HepG2 (cell line): Measurements from ENCODE around the gene TMEM45A. TPM values are rescaled to one million over a fixed set of nuclear protein-coding genes. Genes with fewer than 3 reads are reported as not detected.

Experiments
- AGO1 ChIP-seq: fragments of 200-400 bp; formaldehyde crosslinking; IDR thresholded peaks from 2 replicates; pipeline ENCODE4 v1.6.1; 2017; ENCODE audit warnings: mild to moderate bottlenecking, low read depth, low read length, moderate library complexity; ENCODE audit not compliant: poor library complexity, severe bottlenecking
- HHEX ChIP-seq: IDR thresholded peaks from 2 replicates; pipeline ENCODE4 v1.6.1; 2016; ENCODE audit warnings: control low read depth
- JUNB ChIP-seq: sonication (generic); formaldehyde crosslinking; IDR thresholded peaks from 2 replicates; pipeline ENCODE4 v1.8.0; 2022; ENCODE audit warnings: missing genetic modification reagents, mild to moderate bottlenecking, borderline replicate concordance
- MED8 ChIP-seq: sonication (generic); formaldehyde crosslinking; IDR thresholded peaks from 2 replicates; pipeline ENCODE4 v1.8.1; 2023; ENCODE audit warnings: mild to moderate bottlenecking, missing genetic modification reagents; ENCODE audit not compliant: insufficient replicate concordance
- NCOA1 ChIP-seq: sonication (generic); formaldehyde crosslinking; IDR thresholded peaks from 2 replicates; pipeline ENCODE4 v1.9.0; 2021; ENCODE audit warnings: missing genetic modification reagents
- RAD21 ChIP-seq: fragments of 450-650 bp; formaldehyde crosslinking; IDR thresholded peaks from 2 replicates; pipeline ENCODE4 v1.5.0; 2020; ENCODE audit warnings: mild to moderate bottlenecking
- STAG1 ChIP-seq: sonication (generic); formaldehyde crosslinking; IDR thresholded peaks from 2 replicates; pipeline ENCODE4 v1.4.0; 2020; ENCODE audit warnings: missing genetic modification reagents
- XBP1 ChIP-seq: sonication (generic); formaldehyde crosslinking; IDR thresholded peaks from 2 replicates; pipeline ENCODE4 v1.5.0; 2020; ENCODE audit warnings: missing genetic modification reagents
- XRCC5 ChIP-seq: fragments of 200-400 bp; formaldehyde crosslinking; optimal IDR thresholded peaks from 2 replicates; pipeline ENCODE3; 2017; ENCODE audit warnings: mild to moderate bottlenecking, low read length
- ZFP36L1 ChIP-seq: sonication (generic); formaldehyde crosslinking; IDR thresholded peaks from 2 replicates; pipeline ENCODE4 v1.8.0; 2022; ENCODE audit warnings: mild to moderate bottlenecking, missing genetic modification reagents, moderate library complexity
- ZFY ChIP-seq: sonication (generic); formaldehyde crosslinking; IDR thresholded peaks from 2 replicates; pipeline ENCODE4 v1.4.0; 2020; ENCODE audit warnings: missing genetic modification reagents
- ZNF33B ChIP-seq: sonication (generic); formaldehyde crosslinking; IDR thresholded peaks from 2 replicates; pipeline ENCODE4 v1.5.1; 2020; ENCODE audit warnings: mild to moderate bottlenecking, missing genetic modification reagents
- ZNF446 ChIP-seq: sonication (generic); formaldehyde crosslinking; IDR thresholded peaks from 2 replicates; pipeline ENCODE4 v1.5.0; 2020; ENCODE audit warnings: mild to moderate bottlenecking, missing genetic modification reagents
- ZNF563 ChIP-seq: sonication (generic); formaldehyde crosslinking; IDR thresholded peaks from 2 replicates; pipeline ENCODE4 v1.8.0; 2022; ENCODE audit warnings: mild to moderate bottlenecking, moderate library complexity, missing genetic modification reagents
- ZNF564 ChIP-seq: sonication (generic); formaldehyde crosslinking; IDR thresholded peaks from 2 replicates; pipeline ENCODE4 v1.8.1; 2023; ENCODE audit warnings: mild to moderate bottlenecking, missing genetic modification reagents
- ZNF614 ChIP-seq: IDR thresholded peaks from 2 replicates; pipeline ENCODE4 v1.6.1; 2018; ENCODE audit warnings: missing biosample characterization, missing genetic modification reagents, inconsistent platforms, borderline replicate concordance
- ZNF816 ChIP-seq: sonication (generic); formaldehyde crosslinking; IDR thresholded peaks from 2 replicates; pipeline ENCODE4 v1.8.0; 2022; ENCODE audit warnings: missing genetic modification reagents, mild to moderate bottlenecking, borderline replicate concordance
- polyA plus RNA-seq, 8 experiments: library from polyadenylated mRNA; depleted of rRNA in 3 of 8; stranded (reverse) in 7 of 8; unstranded in 1 of 8; fragments of >200 nt; fragmentation: Illumina TruSeq in 4 of 8; extraction: Trizol in 4 of 8; gene quantifications; 2 replicates each; pipeline versions ENCODE4 v1.2.1 to v1.2.3, GENCODE V29; 2011 to 2016; ENCODE audit warnings: low read depth in 4 of 8, missing spikeins in 1 of 8, mixed read lengths in 1 of 8; ENCODE audit not compliant: insufficient read depth in 1 of 8
- total RNA-seq, 5 experiments: library from RNA; depleted of rRNA; stranded (reverse); fragments of >200 nt; fragmentation: Illumina TruSeq; extraction: Trizol; gene quantifications; 2 replicates each; pipeline ENCODE4 v1.2.3, GENCODE V29; 2016; ENCODE audit warnings: low read depth in 1 of 5
- TF ChIP-seq, protein P1 (sequence below): IDR thresholded peaks from 2 replicates; pipeline ENCODE4 v1.6.1; 2016; ENCODE audit warnings: low read depth
- TF ChIP-seq, protein P2 (sequence below): sonication (generic); formaldehyde crosslinking; IDR thresholded peaks from 2 replicates; pipeline ENCODE4 v1.8.1; 2023; ENCODE audit warnings: mild to moderate bottlenecking, missing genetic modification reagents
- TF ChIP-seq, protein P3 (sequence below): sonication (generic); formaldehyde crosslinking; IDR thresholded peaks from 2 replicates; pipeline ENCODE4 v1.5.0; 2020; ENCODE audit warnings: missing genetic modification reagents
- TF ChIP-seq, protein P4 (sequence below): sonication (generic); formaldehyde crosslinking; IDR thresholded peaks from 2 replicates; pipeline ENCODE4 v1.4.0; 2020; ENCODE audit warnings: mild to moderate bottlenecking, missing genetic modification reagents

The TMEM45A gene
- total and polyA plus RNA-seq, 2 of the 13 experiments (the other 11 are each of a cell fraction or from before 2014, with no cell fraction given), result 14.8 to 38.5 TPM

DNA sequence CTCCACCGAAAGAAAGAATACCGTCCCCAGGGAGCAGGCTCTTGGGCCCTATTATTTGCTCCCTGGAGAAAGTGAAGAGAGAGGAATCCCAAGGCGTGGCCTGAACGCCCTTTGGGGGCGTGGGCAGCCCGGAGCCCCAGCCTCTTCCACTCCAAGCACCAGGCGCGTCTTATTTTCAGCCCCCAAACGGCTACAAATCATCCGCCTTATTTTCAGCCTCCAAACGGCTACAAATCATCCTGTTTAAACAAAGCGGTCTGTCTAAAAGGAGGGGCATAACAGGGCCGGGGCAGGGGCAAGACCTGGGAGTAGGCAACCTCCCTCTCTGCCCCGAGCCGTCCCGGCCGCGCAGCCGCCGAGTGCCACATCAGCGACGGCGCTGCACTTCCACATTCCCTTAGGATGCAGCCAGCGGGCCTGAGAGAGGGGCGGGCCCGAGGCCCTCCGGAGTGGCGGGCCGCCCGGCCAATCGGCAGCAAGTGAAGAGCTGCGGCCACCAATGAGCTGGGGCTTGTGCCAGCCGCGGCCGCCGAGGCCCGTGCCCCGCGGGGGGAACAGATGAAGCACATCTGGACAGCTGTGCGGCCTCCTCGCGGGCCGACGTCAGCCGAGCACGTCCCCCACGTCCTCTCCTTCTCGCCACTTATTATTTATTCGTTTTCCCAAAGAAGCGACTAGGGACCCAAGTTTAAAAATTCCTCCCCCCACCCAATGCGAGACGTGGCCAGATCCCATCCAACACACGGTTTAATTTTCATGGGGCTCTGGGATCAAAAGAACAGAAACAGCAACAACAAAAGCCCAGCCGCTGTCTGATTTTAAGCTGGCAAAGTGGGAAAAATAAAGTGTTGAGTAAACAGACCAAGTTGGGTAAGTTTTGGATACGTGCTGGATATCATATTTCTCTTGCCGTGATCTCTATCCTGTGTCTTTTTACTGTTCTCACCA lies at the start of gene TMEM45A (continued):
- TF ChIP-seq ZNF446 (CRISPR knock-in tag) (no peak), NCOA1 (CRISPR knock-in tag) (0 out of 2 replicates have a peak, but pooled peaks have one; percentile 65), ZNF816 (CRISPR knock-in tag) (peak; percentile 93), ZNF614 (no peak; the same call in 1 of the 2 replicates), ZNF33B (CRISPR knock-in tag) (peak; percentile 89), RAD21 (no peak), JUNB (CRISPR knock-in tag) (no peak), ZFP36L1 (CRISPR knock-in tag) (no peak), MED8 (peak; percentile 56), STAG1 (0 out of 2 replicates have a peak, but pooled peaks have one; percentile 8), XBP1 (peak; percentile 29; the same call in 1 of the 2 replicates), ZFY (CRISPR knock-in tag) (peak; percentile 89), HHEX (no peak), ZNF563 (CRISPR knock-in tag) (peak; percentile 51), XRCC5 (peak; percentile 78), AGO1 (peak; percentile 27), ZNF564 (CRISPR knock-in tag) (peak; percentile 34; the same call in 1 of the 2 replicates)
- TF ChIP-seq, protein P1, sequence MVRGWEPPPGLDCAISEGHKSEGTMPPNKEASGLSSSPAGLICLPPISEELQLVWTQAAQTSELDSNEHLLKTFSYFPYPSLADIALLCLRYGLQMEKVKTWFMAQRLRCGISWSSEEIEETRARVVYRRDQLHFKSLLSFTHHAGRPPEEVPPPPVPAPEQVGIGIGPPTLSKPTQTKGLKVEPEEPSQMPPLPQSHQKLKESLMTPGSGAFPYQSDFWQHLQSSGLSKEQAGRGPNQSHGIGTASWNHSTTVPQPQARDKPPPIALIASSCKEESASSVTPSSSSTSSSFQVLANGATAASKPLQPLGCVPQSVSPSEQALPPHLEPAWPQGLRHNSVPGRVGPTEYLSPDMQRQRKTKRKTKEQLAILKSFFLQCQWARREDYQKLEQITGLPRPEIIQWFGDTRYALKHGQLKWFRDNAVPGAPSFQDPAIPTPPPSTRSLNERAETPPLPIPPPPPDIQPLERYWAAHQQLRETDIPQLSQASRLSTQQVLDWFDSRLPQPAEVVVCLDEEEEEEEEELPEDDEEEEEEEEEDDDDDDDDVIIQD (CRISPR knock-in tag), result no peak
- TF ChIP-seq, protein P2, sequence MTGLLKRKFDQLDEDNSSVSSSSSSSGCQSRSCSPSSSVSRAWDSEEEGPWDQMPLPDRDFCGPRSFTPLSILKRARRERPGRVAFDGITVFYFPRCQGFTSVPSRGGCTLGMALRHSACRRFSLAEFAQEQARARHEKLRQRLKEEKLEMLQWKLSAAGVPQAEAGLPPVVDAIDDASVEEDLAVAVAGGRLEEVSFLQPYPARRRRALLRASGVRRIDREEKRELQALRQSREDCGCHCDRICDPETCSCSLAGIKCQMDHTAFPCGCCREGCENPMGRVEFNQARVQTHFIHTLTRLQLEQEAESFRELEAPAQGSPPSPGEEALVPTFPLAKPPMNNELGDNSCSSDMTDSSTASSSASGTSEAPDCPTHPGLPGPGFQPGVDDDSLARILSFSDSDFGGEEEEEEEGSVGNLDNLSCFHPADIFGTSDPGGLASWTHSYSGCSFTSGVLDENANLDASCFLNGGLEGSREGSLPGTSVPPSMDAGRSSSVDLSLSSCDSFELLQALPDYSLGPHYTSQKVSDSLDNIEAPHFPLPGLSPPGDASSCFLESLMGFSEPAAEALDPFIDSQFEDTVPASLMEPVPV, result peak; percentile 52; the same call in 1 of the 2 replicates
- TF ChIP-seq, protein P3, sequence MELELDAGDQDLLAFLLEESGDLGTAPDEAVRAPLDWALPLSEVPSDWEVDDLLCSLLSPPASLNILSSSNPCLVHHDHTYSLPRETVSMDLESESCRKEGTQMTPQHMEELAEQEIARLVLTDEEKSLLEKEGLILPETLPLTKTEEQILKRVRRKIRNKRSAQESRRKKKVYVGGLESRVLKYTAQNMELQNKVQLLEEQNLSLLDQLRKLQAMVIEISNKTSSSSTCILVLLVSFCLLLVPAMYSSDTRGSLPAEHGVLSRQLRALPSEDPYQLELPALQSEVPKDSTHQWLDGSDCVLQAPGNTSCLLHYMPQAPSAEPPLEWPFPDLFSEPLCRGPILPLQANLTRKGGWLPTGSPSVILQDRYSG, result peak; percentile 83; the same call in 1 of the 2 replicates
- TF ChIP-seq, protein P4, sequence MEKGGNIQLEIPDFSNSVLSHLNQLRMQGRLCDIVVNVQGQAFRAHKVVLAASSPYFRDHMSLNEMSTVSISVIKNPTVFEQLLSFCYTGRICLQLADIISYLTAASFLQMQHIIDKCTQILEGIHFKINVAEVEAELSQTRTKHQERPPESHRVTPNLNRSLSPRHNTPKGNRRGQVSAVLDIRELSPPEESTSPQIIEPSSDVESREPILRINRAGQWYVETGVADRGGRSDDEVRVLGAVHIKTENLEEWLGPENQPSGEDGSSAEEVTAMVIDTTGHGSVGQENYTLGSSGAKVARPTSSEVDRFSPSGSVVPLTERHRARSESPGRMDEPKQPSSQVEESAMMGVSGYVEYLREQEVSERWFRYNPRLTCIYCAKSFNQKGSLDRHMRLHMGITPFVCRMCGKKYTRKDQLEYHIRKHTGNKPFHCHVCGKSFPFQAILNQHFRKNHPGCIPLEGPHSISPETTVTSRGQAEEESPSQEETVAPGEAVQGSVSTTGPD (CRISPR knock-in tag), result no peak
